Activated CD4-positive, alpha-beta T cell treated with anti-CD3 and anti-CD28 coated beads, Interleukin-2, amount 50 U/mL, for 4 hours (primary cell): Measurements from ENCODE around the gene CYP27B1.
"Not testable (repeated sequence)": the region's sequence is repeated elsewhere in the genome, so short reads cannot be mapped to it uniquely, and the experiment has no call there.

Experiments used
- DNase-seq, 2 experiments: peaks; one replicate each; pipeline ENCODE4 v3.0.0-alpha.2; 2020

The CYP27B1 gene

GRCh38 chr12:57783466-57783801 is 16.6 kb upstream of the CYP27B1 start:
- no peak for DNase-seq

GRCh38 chr12:57782608-57783465 is 16.0 kb upstream of the CYP27B1 start, which contains the start of gene TSFM:
TSFM (plus strand) TSS chr12:57782787; CDS start chr12:57782802, 15 bp downstream.
- DNase-seq: peak; percentile 97 to 98

- DNase-seq: no peak
These were observed 15.3 kb upstream of the CYP27B1 start for GRCh38 chr12:57782243-57782607.

- DNase-seq: no peak
These were observed 14.9 kb upstream of the CYP27B1 start for GRCh38 chr12:57781801-57782200.

GRCh38 chr12:57781244-57781643 is 14.4 kb upstream of the CYP27B1 start:
- no peak for DNase-seq

GRCh38 chr12:57780284-57780897 is 13.5 kb upstream of the CYP27B1 start:
- DNase-seq: no peak

GRCh38 chr12:57779736-57780135 is 12.9 kb upstream of the CYP27B1 start:
- DNase-seq: no peak

- DNase-seq: no peak
These were observed 11.0 kb upstream of the CYP27B1 start for GRCh38 chr12:57777911-57778310.

GRCh38 chr12:57777367-57777766 is 10.5 kb upstream of the CYP27B1 start:
- no peak for DNase-seq

GRCh38 chr12:57776247-57776587 is 9.3 kb upstream of the CYP27B1 start:
- no peak for DNase-seq

- no peak for DNase-seq
These were observed 8.8 kb upstream of the CYP27B1 start for GRCh38 chr12:57775563-57776246.

- no peak for DNase-seq
These were observed 8.2 kb upstream of the CYP27B1 start for GRCh38 chr12:57775044-57775443.

GRCh38 chr12:57774634-57775033 is 7.8 kb upstream of the CYP27B1 start:
- not testable (repeated sequence) for DNase-seq

- peak in 1 of 2 experiments; percentile 20 for DNase-seq
These were observed 5.8 kb upstream of the CYP27B1 start, which contains the start of gene EEF1AKMT3 for GRCh38 chr12:57772429-57773322. EEF1AKMT3 (plus strand) TSS chr12:57772614; CDS start chr12:57772725, 111 bp downstream.

GRCh38 chr12:57771873-57772428 is 5.1 kb upstream of the CYP27B1 start, which contains the start of gene METTL1:
METTL1 (minus strand) TSS chr12:57772105; CDS start chr12:57772083, 22 bp downstream.
- peak; percentile 92 to 93 for DNase-seq

- DNase-seq: peak; percentile 91 to 92
These were observed 4.5 kb upstream of the CYP27B1 start for GRCh38 chr12:57771236-57771872.

- no peak for DNase-seq
These were observed 3.9 kb upstream of the CYP27B1 start for GRCh38 chr12:57770734-57771133.

GRCh38 chr12:57769594-57769993 is 2.7 kb upstream of the CYP27B1 start:
- no peak for DNase-seq

GRCh38 chr12:57767876-57768275 is 998 bp upstream of the CYP27B1 start:
- DNase-seq: no peak

- no peak for DNase-seq
These were observed 424 bp upstream of the CYP27B1 start for GRCh38 chr12:57767305-57767698.

GRCh38 chr12:57765698-57766463 is 997 bp downstream of the CYP27B1 start:
- no peak for DNase-seq
